CD4-positive, alpha-beta T cell (primary cell): ENCODE measurements around the gene HS6ST3. TPM values are rescaled to one million over a fixed set of nuclear protein-coding genes. Genes with fewer than 3 reads are reported as not detected.

ENCODE experiments used
- ATAC-seq: fragments of 200-7000 bp; cut with Tn5 transposase; one replicate; pipeline ENCODE4 v1.10.0; 2022; ENCODE audit warnings: mild to moderate bottlenecking; ENCODE audit not compliant: poor library complexity
- CTCF ChIA-PET: fragments of 350-600 bp; sonication (Branson Sonifier 250); formaldehyde crosslinking; loops from one replicate; lab custom pipeline; 2021; ENCODE audit warnings: antibody characterized with exemption, inconsistent platforms; lab: Charles Lee
- POLR2A ChIA-PET: fragments of 350-600 bp; sonication (Branson Sonifier 250); formaldehyde crosslinking; loops from one replicate; lab custom pipeline; 2021; ENCODE audit warnings: antibody characterized with exemption, inconsistent platforms; lab: Charles Lee
- DNase-seq, 14 experiments: peaks; one replicate each; pipeline ENCODE4 v3.0.0-alpha.2; 2013 to 2020; ENCODE audit warnings: mixed read lengths in 2 of 14
- H3K27ac ChIP-seq, 2 donors: one replicate each; pipeline versions ENCODE4 v1.5.1 to v1.7.0; 2013; ENCODE audit warnings: low read length in 2 of 2, low read depth in 1 of 2, mild to moderate bottlenecking in 1 of 2
- H3K27me3 ChIP-seq, 2 experiments: 1 replicate in 1 of 2; 2 replicates in 1 of 2; pipeline versions ENCODE4 v1.6.1 to v1.7.0; 2013; ENCODE audit warnings: low read length in 2 of 2, control low read depth in 1 of 2, mild to moderate bottlenecking in 1 of 2, moderate library complexity in 1 of 2; ENCODE audit not compliant: insufficient read depth in 2 of 2, control insufficient read depth in 1 of 2
- H3K36me3 ChIP-seq: one replicate; pipeline ENCODE4 v1.6.1; 2013; ENCODE audit warnings: low read length, control low read depth; ENCODE audit not compliant: insufficient read depth
- H3K4me1 ChIP-seq: one replicate; pipeline ENCODE4 v1.6.1; 2013; ENCODE audit warnings: low read length, control low read depth; ENCODE audit not compliant: insufficient read depth
- H3K4me3 ChIP-seq: one replicate; pipeline ENCODE4 v1.5.1; 2013; ENCODE audit warnings: mild to moderate bottlenecking, low read length, moderate library complexity
- H3K9me3 ChIP-seq, 2 experiments: 1 replicate in 1 of 2; 2 replicates in 1 of 2; pipeline versions ENCODE4 v1.6.1 to v1.7.0; 2013; ENCODE audit warnings: low read length in 2 of 2, mild to moderate bottlenecking in 2 of 2, control low read depth in 1 of 2, moderate library complexity in 1 of 2; ENCODE audit not compliant: control insufficient read depth in 1 of 2, insufficient read depth in 1 of 2
- H3K27ac Mint-ChIP-seq: one replicate; pipeline ENCODE4 v1.8.0; 2020; ENCODE audit warnings: mixed read lengths
- H3K27me3 Mint-ChIP-seq: one replicate; pipeline ENCODE4 v1.8.0; 2021; ENCODE audit warnings: mixed read lengths
- H3K36me3 Mint-ChIP-seq: one replicate; pipeline ENCODE4 v1.8.0; 2021; ENCODE audit warnings: low read depth, mixed read lengths
- H3K4me1 Mint-ChIP-seq: one replicate; pipeline ENCODE4 v1.8.0; 2021; ENCODE audit warnings: low read depth, mixed read lengths
- H3K4me3 Mint-ChIP-seq: one replicate; pipeline ENCODE4 v1.8.0; 2020; ENCODE audit warnings: mild to moderate bottlenecking, mixed read lengths
- H3K9me3 Mint-ChIP-seq: one replicate; pipeline ENCODE4 v1.8.0; 2020; ENCODE audit warnings: mixed read lengths
- intact Hi-C, 2 experiments: fragments of 100-400 bp; cut with DNase I in 1 of 2; cut with micrococcal nuclease in 1 of 2; formaldehyde crosslinking; loops; one replicate each; pipeline versions ENCODE4 v1.15.1 to v1.9.0; 2023 to 2025; cut with DNase I, micrococcal nuclease
- total RNA-seq, 174 experiments: library from RNA in 2 of 174; stranded (reverse) in 2 of 174; gene quantifications; one replicate each; pipeline ENCODE4 v1.2.3 and lab custom pipeline; 2021 to 2026
- TF ChIP-seq, protein P1 (sequence below): fragments of 200-600 bp; IDR thresholded peaks from one replicate; pipeline ENCODE4 v1.8.0; 2022; ENCODE audit warnings: antibody characterized with exemption, mild to moderate bottlenecking

The HS6ST3 gene
- total RNA-seq, 2 experiments from 2014 or later, result not detected

DNA sequence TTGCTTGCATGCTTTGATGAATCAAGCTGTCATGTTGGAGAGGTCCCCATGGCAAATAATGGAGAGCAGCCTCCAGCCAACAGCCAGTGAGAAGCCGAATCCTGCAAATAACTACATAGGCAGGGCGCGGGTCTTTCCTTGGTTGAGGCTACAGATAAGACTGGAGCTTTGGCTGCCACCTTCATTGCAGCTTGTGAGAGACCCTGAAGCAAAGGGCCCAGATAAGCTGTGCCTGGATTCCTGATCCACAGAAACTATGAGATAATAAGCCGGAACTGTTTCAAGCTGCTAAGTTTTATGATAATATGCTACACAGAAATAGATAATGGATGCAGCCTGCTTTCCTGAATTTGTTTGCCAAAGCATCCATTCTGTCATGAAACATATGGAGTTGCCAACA, 257.0 kb downstream of the HS6ST3 start:
- TF ChIP-seq, protein P1, sequence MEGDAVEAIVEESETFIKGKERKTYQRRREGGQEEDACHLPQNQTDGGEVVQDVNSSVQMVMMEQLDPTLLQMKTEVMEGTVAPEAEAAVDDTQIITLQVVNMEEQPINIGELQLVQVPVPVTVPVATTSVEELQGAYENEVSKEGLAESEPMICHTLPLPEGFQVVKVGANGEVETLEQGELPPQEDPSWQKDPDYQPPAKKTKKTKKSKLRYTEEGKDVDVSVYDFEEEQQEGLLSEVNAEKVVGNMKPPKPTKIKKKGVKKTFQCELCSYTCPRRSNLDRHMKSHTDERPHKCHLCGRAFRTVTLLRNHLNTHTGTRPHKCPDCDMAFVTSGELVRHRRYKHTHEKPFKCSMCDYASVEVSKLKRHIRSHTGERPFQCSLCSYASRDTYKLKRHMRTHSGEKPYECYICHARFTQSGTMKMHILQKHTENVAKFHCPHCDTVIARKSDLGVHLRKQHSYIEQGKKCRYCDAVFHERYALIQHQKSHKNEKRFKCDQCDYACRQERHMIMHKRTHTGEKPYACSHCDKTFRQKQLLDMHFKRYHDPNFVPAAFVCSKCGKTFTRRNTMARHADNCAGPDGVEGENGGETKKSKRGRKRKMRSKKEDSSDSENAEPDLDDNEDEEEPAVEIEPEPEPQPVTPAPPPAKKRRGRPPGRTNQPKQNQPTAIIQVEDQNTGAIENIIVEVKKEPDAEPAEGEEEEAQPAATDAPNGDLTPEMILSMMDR, result no peak

DNA sequence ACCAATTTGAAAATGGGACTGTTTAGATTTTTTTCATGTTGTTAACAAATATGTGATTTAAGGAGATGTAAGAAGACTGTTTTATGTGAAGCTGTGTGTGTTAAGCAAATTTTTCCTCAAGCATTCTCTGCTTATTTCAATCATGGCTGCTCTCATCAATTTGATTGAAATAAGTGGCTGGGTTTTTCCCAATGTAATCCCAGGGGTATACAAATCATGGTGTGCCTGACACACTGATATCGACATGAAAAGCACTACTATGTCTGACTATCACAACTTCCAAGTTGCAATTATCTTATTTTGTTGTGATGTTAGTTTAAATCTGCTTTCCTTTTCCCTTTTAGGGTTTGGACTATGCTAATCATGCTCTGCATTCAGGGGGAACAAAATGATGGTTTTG, 283.7 kb downstream of the HS6ST3 start:
- ATAC-seq (no peak), DNase-seq (no peak)
- TF ChIP-seq, protein P1, result no peak
- Histone ChIP-seq H3K27me3 (no peaks in the 10 kb centered on the region), H3K4me1 (no peaks in the 10 kb centered on the region), H3K27ac (no peak overlapping the region), H3K36me3 (no peaks in the 10 kb centered on the region), H3K9me3 (peaks cover 4% of the 10 kb centered on the region in 2 experiments), H3K4me3 (no peak overlapping the region)
- ChIA-PET POLR2A (no interaction called here), CTCF (no interaction called here)
- intact Hi-C loops, result no loop called here
- no peaks in the 10 kb centered on the region for H3K4me1 Mint-ChIP-seq
- H3K4me3 Mint-ChIP-seq, result no peak overlapping the region
- H3K36me3 Mint-ChIP-seq, result no peaks in the 10 kb centered on the region
- H3K27me3 Mint-ChIP-seq, result no peaks in the 10 kb centered on the region
- peaks cover 8% of the 10 kb centered on the region for H3K9me3 Mint-ChIP-seq
- no peak overlapping the region for H3K27ac Mint-ChIP-seq

More for the DNA sequence above, 257.0 kb downstream of the HS6ST3 start:
- Histone ChIP-seq H3K4me3 (no peak overlapping the region), H3K36me3 (no peaks in the 10 kb centered on the region), H3K9me3 (peaks cover 0 to 9% of the 10 kb centered on the region in 2 experiments), H3K27me3 (no peaks in the 10 kb centered on the region), H3K4me1 (no peaks in the 10 kb centered on the region), H3K27ac (no peak overlapping the region)
- DNase-seq, result no peak
- ATAC-seq, result no peak
- Mint-ChIP-seq H3K4me3 (no peak overlapping the region), H3K27ac (no peak overlapping the region), H3K9me3 (peaks cover 2% of the 10 kb centered on the region), H3K4me1 (no peaks in the 10 kb centered on the region), H3K27me3 (no peaks in the 10 kb centered on the region), H3K36me3 (no peaks in the 10 kb centered on the region)
- ChIA-PET CTCF (no interaction called here), POLR2A (no interaction called here)
- intact Hi-C loops, result no loop called here

DNA sequence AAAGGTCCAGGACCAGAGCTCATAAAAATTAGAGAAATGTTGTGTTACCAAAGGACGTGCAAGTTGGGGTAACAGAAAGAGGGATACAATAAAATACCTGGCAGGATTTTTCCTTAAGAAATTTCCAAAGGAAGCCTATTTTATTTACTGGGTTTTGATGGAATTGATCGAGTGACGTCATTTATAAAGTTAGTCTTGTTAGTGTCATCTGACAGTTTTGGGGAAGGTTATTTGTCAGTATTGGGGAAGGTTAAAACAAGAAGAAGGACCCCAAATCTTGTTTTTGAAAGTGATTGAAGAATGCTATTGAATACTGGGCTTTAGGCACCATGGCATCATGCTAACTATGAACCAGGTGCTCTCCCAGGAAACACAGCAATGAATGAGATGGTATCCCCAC, 287.9 kb downstream of the HS6ST3 start:
- Mint-ChIP-seq H3K9me3 (peaks cover 3% of the 10 kb centered on the region), H3K27me3 (no peaks in the 10 kb centered on the region), H3K36me3 (no peaks in the 10 kb centered on the region), H3K4me3 (no peak overlapping the region), H3K27ac (no peak overlapping the region), H3K4me1 (no peaks in the 10 kb centered on the region)
- ATAC-seq, result no peak
- TF ChIP-seq, protein P1, result no peak
- no peak overlapping the region for H3K4me3 ChIP-seq
- H3K4me1 ChIP-seq, result no peaks in the 10 kb centered on the region
- no peak overlapping the region for H3K27ac ChIP-seq
- POLR2A ChIA-PET, result no interaction called here
- H3K36me3 ChIP-seq, result no peaks in the 10 kb centered on the region
- H3K9me3 ChIP-seq, result no peaks in the 10 kb centered on the region
- DNase-seq, result no peak
- CTCF ChIA-PET, result no interaction called here
- H3K27me3 ChIP-seq, result no peaks in the 10 kb centered on the region
- intact Hi-C loops, result no loop called here
